Anterior cingulate cortex (tissue), 58 donors: ENCODE data around the gene CREBBP.
A peak's percentile ranks its signal among the peaks of the same experiment; 100 is the strongest.

Experiments
- DNase-seq, 58 donors: peaks; one replicate each; lab custom pipeline; 2025; lab: John Stamatoyannopoulos, UW

CREBBP gene

DNA sequence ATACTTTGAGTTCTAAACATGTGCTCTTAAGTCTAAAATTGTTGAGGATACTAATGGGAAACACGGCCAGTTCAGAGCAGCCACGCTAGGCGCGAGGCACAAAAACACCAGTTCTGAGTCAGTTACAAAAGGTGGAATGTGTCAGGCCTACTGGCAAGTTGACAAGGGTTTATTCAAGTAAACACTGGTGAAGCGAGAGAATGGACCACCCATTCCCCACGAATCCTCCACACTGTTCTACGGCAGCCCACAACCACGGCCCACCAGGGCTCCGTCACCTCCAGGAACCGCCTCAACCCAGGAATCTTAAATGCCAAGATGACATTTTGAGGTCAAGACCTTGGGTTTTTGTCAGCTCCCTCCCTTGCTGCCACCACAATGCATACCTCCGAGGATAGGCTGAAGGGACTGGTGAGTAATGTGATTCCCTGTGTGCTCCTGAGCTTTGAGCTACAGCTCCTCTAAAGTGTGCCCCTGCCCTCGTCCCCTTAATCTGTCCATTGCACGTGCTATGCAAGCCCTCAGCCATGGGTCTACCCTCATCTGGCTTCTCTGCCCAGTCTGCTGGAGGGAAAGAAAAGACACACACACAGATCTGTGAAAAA lies 134.7 kb downstream of the CREBBP start:
- no peak for DNase-seq

DNA sequence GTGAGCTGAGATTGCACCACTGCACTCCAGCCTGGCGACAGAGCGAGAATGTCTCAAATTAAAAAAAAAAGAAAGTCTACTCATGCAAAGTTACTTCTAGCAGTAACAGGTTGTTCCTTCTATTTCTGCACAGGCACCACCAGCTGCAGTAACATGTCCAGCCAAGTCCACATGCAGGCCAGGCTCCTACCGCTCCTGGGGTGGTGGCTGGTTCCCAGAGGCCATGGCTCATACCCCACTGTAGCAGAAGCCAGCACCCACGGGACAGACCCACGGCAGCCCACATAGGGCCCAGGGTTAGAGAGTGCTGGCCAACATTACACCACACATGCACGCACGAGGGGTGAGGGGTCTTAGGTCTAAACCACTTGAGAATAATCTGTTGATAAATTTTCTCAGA lies 136.5 kb downstream of the CREBBP start:
- DNase-seq: no peak

DNA sequence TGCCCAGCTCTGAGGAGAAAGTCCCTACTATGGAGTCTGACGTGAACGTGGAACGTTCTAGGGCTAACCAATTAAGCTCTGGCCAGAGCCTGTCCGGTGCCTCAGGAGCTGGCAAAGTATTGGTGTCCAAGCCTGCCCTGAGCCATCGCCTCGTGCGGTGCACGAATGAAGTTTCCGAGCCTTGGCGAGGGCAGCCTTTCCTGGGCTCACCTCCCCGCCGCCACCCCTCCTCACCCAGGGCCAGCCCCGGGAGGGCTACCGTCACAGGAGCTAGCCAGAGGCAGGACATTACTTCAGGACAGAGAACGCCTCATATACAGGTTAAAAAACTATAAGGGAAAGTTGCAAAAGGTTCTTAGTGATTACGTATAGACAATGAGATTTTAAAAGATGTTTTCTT lies 139.6 kb downstream of the CREBBP start:
- no peak for DNase-seq

DNA sequence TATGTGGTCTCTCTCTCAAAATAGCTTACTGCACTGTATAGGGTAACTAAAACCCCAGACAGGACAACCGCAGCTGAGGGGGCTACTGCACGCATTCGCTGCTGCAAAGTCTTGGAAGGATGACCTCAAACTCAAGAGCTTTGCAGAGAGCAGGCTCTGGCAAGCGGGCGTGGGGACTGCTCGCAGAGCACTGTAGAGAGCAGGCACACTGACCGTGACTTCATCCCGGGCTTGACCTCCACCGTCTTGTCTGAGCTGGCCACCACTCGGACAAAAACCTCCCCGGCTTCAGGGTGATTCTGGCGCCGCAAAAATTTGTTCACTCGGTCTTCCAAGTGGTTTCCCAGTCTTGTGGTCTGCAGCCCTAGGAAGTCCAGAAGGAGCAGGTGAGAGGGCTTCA lies 140.3 kb downstream of the CREBBP start:
- DNase-seq: no peak

DNA sequence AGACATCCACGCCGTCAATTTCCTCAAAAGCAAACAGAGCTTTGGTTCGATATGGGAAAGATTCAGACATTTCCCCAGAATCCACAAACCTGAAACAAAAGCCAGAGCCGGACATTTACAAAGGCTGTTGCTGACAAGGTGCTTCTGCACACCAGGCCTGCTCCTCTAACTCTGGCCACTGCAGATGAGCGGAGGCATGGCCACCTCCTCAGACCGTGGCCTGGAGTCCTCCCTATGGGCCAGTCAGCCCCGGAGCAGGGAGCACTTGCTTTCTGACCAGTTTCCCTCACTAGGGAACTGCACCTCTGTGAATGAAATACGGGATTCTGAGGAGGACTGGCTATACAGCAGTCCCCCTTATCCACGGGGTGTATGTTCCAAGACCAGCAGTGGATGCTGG lies 140.9 kb downstream of the CREBBP start:
- no peak for DNase-seq

DNA sequence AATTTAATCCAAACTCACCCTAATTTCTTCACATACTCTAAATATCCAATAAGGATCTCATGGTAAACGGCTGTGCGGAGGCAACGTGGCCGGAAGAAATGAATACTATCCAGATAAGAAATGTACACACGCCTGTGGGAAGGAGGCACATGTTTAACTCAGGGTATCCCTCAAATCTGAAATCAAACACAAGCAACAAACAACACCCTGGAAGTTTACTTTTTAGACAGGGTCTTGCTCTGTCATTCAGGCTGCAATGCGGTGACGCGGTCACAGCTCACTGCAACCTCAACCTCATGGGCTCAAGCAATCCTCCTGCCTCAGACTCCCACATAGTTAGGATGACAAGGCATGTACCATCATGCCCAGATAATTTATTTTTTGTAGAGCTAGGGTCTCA lies 142.0 kb downstream of the CREBBP start:
- no peak for DNase-seq

DNA sequence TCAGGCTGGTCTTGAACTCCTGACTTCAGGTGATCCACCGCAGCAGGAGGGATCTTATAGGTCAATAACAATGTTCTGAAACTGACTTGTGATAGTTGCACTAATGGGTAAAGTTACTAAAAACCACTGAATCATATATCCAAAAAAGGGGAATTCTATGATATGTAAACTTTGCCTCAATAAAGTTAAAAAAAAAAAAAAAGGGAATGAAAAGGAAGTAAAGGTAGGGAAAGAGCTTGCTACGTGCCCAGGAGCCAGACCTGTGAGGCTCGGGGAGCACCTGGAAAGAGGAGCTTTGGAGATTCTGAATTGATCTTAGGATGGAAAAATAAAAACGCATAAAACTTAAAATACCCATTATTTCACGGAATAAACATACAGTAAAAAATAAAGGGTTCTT lies 142.4 kb downstream of the CREBBP start:
- DNase-seq: no peak

DNA sequence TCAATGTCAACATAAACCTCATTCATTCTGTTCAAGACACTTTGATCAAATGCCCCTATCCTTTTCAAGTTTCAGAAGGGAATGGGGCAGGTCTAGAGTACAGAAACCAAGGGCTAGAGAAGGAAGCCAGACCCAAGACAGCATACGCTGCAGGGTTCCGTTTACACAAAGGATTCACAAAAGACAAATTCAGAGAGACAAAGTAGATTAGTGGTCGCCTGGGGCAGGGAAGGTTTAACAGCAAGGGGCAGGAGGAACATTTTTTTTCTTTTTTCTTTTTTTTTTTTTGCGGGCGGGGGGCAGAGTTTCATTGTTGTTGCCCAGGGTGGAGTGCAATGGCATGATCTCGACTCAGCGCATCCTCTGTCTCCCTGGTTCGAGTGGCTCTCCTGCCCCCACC lies 143.3 kb downstream of the CREBBP start:
- no peak for DNase-seq

DNA sequence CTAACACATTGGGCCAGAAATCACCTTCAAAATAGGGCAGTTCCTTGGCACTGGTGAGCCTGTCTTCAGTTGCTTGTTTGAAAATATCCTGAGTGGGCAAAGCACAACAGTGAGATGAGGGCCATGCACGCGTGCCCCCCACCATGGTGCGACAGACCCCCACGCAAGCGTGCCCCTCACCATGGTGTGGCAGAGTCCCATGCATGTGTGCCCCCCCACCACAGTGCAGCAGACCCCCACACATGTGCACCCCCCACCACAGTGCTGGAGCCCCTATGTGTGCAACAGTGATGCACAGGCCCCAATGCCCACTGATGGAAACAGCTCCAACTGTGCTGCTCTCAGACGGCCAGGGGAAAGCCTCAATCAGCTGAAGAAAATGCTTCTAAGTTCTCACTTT lies 144.4 kb downstream of the CREBBP start:
- no peak for DNase-seq

DNA sequence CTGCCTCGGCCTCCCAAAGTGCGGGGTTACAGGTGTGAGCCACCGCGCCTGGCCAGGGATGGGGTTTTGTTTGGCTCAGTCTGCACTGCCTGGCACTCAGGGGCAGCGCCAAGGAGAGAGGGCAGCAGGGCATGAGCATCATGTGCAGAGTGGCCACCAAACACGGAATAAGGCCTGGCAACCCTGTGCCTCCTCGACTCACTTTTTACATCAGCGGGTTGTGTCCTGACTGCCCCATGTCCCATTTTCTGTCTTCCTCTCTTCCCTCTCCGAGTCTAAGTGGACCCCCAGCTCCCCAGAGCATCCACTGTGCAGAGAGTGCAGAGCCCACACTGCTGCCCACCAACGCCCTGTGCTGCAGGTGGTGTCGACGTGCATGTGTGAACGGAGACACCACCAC lies 145.0 kb downstream of the CREBBP start:
- DNase-seq: no peak

DNA sequence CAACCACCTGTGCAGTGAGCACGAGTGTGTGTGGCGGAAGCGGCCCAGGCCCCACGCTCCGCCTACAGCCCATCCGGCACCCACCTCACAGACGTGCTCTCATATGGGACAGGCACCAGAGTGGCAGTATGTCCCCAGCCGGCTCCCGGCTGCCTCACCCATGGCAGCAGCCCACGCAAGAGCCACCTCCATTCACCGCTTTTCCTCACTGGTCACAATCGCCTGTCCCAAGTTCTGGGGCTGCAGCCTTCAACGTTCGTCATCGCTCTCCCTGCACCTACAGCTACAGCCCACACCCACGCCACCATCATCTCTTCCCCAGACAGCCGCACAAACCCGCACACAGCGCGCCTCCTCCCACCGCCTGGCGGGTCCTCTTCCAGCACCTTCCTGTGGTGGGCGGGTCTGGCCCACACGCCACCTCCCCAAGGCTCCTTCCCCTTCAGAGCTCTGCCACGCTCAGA lies 145.7 kb downstream of the CREBBP start:
- DNase-seq: peak in 14 of 58 donors; percentile 5 to 45 (median 28)

DNA sequence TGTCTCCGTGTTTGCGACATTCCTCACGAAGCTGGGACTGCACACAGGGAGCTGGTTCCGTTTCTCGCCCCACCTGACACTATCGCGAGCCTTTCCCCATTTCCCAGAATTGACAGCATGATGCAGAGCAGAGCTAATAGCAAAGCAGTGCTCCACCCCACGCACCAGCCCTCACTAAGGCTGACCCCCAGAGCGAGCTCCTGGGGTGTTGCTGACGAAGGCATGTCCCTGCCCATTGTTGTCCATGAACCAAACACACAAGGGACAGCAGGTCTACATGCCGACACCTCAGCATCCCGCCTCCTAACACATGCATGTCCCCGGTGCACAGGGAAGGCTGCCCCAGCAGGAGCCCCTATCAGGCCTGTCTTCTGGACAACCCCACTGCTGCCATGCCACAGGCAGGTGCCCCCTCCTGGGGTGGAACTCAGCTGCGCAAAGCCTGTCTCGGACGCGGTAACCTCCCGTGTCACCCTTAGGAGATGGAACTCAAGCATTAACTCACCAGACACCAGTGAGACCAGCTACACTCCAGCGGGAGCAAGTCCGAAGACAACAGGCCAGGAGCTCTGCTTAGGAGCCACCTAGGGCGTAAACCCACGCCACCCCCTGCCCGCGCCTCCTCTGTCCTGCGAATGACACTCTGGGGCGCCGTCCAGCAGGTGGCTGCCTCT lies 146.3 kb downstream of the CREBBP start:
- DNase-seq: no peak

DNA sequence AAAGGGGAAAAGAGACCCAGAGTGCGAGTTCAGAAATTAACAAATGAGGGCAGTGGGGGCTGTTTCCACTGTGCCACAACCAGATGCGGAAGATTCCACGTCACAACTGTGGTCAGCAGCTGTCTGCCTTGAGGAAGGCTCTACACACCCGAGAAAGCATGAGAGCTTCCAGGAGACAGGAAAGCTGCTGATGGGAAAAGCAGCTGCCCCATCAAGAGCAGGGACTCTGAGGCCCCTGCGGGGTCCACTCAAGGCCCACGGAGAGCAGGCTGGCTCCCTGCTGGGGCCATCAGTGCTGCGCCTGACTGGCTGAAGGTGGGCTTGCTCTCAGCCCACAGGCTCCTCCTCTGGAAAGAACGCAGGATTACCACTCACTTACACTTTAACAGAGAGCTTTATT lies 148.3 kb downstream of the CREBBP start:
- no peak for DNase-seq

DNA sequence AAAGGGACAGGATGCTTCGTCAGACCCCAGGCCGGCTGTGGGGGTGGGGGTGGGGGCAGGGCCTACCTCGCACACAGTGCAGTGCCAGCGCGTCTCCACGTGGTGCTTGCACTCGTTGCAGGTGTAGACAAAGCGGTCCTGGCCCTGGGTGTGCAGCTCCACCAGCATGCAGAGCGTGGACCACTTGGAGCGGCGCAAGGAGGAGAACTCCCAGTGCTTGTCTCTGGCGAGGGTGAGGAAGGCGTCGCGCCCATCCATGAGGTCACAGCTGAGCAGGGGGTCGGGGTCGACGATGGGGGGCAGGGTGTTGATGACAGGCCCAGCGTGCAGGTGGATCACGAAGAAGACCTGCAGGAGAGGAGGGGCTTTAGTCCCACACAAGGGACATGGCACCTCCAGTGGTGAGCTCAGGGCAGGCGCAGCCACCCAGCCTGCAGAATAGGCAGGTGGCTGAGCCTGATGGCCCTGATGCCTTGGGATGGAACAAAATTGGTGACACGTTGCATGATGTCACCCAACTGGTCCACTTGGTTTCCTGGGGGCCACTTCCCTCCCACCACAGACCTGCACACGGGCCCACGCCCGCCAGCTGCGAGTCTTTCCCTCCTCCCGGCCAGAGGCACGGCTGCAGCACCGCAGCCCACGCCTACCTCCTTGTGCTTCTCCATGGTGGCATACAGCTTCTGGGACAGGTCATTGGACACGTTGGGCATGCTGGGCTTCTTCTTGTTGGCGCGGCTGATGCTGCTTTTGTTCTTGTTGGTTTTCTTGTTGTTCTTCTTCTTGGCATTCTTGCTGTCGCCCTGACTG lies 149.2 kb downstream of the CREBBP start:
- DNase-seq: no peak

DNA sequence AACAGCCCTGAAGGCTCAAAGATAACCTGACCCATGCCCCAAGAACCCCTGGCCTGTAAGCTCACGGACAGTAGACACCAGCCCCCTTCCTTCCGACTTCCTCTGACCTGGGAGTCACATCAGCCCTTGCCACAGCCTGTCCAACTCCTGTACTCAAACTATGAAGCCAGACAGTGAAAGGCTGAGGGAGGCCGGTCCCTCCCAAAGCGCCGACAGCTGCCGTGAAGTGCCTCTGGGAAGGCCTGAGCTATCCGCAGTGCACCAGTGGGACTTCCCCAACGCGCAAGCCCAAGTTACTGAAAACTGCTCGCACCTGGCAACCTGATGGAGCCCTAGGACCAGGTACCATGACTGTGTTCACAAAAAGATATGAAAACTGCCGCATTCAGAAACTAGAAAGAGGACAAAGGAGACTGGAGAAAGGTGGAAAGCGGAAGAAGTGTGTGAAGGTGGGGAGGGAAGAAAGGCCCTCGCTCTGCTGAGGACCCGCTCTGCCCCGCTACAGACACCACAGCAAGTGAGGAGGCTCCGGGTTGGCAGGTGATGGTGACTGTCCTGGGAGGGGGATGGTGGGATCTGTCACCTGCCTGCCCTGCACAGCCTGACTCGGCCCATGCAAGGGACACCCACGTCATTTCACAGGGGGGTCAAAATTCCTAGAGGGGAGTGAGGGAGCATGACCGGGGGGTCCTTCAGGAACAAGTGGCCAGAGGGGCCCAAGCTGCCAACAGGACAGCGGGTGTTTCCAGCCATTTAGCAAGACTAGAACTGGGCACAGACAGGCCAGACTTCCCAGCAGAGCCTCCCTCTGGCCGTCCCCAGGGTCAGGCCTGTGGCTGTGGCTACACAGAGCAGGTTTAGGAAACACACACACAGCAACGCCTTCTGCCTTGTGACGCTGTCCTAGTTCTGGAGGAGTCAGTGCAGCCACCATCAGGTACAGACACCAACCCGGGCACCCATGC lies 150.1 kb downstream of the CREBBP start:
- DNase-seq: no peak

DNA sequence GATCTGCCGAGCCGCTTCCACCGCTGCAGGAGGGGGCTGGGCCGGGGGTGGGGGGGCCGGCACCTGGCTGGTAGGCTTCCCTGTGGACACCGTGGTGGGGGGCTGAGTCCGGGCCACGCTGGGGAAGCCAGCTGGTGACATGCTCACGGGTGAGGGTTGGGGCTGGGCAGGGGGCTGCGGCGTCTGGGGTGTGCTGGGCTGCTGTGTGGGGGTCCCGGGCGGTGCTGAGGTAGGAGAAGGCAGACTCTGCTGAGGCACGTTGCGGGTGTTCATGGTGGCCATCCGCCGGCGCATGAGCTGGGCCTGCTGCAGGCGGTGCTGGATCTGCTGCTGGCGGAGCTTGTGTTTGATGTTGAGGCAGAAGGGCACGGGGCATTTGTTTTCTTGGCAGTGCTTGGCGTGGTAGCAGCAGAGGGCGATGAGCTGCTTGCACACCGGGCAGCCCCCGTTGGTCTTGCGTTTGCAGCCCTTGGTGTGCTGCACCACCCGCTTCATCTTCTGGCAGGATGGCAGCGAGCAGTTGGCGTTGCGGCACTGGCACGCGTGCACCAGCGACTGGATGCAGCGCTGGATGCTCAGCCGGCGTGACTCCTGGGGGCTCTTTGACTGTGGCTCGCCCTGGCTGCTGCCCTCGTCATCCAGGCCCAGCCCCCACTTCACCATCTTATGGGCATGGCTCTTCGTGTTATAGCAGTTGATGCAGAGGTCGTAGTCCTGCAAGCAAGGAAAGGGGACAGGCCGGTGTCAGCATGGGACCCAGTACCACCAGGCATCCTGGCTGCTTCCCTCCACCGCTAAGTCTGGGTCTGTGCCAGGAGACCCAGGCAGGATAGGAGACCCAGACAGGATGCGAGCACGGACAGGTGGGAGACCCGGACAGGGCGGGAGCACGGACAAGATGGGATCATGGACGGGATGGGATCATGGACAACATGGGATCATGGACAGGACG lies 151.1 kb downstream of the CREBBP start:
- DNase-seq: no peak

DNA sequence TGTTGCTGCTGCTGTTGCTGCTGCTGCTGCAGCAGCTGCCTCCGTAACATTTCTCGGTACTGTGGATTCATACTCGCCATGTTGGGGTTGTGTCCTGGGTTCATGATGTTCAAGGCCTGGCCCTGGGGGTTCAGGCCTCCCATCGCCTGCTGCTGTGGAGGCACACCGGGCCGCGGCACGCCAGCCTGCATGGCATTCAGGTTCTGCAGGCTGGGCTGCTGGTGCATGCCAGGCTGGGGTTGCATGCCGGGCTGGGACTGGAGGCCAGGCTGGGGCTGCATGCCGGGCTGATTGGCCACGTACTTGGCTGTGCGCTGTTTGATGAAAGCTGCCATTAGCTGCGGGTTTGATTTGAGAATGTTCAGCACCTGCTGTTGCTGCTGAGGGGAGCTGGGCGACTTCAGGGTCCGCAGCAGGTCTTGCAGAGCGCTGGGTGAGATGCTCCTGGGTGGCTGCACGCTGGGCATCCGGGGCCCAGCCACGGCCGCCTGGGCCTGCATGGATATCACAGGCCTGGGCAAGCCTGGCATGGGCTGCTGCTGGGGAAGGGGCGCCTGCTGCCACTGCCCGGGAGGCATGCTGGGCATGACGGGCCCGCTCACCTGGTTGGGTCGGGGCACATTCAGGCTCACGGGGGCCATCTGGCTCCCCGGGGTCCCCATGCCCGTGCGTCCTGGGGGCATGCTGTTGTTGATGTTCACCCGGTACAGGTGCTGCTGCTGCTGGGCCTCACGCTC lies 151.9 kb downstream of the CREBBP start:
- no peak for DNase-seq

DNA sequence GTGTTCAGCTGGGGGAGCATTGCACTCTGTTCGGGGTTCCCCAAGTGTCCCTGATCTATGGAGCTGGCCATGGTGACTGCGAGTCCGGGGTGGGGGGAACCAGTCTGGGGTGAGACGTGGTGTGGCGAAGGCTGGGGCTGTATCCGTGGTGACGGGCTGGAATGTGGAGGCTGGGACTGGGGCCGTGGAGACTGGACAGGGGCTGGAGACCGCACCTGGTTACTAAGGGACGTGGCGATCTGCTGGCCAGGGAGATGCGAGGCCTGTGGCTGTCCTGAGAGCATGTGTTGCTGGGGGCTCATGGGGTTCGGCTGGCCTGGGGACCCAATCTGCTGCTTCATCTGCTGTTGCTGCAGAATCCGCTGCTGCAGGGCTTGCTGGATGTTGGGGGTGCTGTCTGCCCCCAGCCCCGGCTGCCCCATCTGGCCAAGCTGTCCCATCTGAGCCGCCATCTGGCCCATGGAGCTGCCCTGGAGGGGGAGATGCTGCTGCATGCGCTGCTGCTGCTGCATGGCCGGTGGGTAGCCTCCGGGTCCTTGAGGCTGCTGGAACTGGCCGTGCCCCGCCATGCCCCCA lies 152.6 kb downstream of the CREBBP start:
- no peak for DNase-seq
